Liver (tissue), 3 donors: Measurements from ENCODE around the gene POU3F3.

ENCODE experiments used
- ATF3 ChIP-seq: IDR thresholded peaks from 2 replicates; pipeline ENCODE4 v1.6.1; 2016; ENCODE audit warnings: antibody characterized with exemption
- EGR1 ChIP-seq, 2 donors: IDR thresholded peaks; 2 replicates each; pipeline ENCODE4 v1.6.1; 2016 to 2018; ENCODE audit warnings: antibody characterized with exemption in 2 of 2, low read depth in 2 of 2
- FOXA2 ChIP-seq: IDR thresholded peaks from 2 replicates; pipeline ENCODE4 v1.6.1; 2016; ENCODE audit warnings: antibody characterized with exemption
- GABPA ChIP-seq, 2 donors: IDR thresholded peaks in 1 of 2; conservative IDR thresholded peaks in 1 of 2; 2 replicates each; pipeline ENCODE4 v1.6.1; 2016; ENCODE audit warnings: antibody characterized with exemption in 2 of 2, mild to moderate bottlenecking in 1 of 2, moderate library complexity in 1 of 2
- HNF4G ChIP-seq: IDR thresholded peaks from 2 replicates; pipeline ENCODE4 v1.6.1; 2016; ENCODE audit warnings: antibody characterized with exemption
- JUND ChIP-seq, 2 donors: IDR thresholded peaks; 2 replicates each; pipeline ENCODE4 v1.6.1; 2016; ENCODE audit warnings: antibody characterized with exemption in 2 of 2
- RAD21 ChIP-seq, 2 donors: IDR thresholded peaks; 2 replicates each; pipeline ENCODE4 v1.6.1; 2016; ENCODE audit warnings: antibody characterized with exemption in 2 of 2, mild to moderate bottlenecking in 2 of 2
- REST ChIP-seq: IDR thresholded peaks from 2 replicates; pipeline ENCODE4 v1.6.1; 2016; ENCODE audit warnings: antibody characterized with exemption, mild to moderate bottlenecking
- SP1 ChIP-seq: IDR thresholded peaks from 2 replicates; pipeline ENCODE4 v1.6.1; 2018; ENCODE audit warnings: antibody characterized with exemption, mild to moderate bottlenecking
- YY1 ChIP-seq: IDR thresholded peaks from 2 replicates; pipeline ENCODE4 v1.6.1; 2016; ENCODE audit warnings: antibody characterized with exemption, mild to moderate bottlenecking
- TF ChIP-seq, protein P1 (sequence below): fragments of 150-350 bp; IDR thresholded peaks from 2 replicates; pipeline ENCODE4 v1.5.1; 2017; ENCODE audit warnings: improper control_type of control experiment, low read depth, low read length; ENCODE audit not compliant: missing input control
- TF ChIP-seq, protein P2 (sequence below): IDR thresholded peaks from 2 replicates; pipeline ENCODE4 v1.6.1; 2016; ENCODE audit warnings: antibody characterized with exemption
- TF ChIP-seq, protein P3 (sequence below): IDR thresholded peaks from 2 replicates; pipeline ENCODE4 v1.6.1; 2016; ENCODE audit warnings: antibody characterized with exemption
- donor health status: healthy.
- donor health status: healthy.

DNA sequence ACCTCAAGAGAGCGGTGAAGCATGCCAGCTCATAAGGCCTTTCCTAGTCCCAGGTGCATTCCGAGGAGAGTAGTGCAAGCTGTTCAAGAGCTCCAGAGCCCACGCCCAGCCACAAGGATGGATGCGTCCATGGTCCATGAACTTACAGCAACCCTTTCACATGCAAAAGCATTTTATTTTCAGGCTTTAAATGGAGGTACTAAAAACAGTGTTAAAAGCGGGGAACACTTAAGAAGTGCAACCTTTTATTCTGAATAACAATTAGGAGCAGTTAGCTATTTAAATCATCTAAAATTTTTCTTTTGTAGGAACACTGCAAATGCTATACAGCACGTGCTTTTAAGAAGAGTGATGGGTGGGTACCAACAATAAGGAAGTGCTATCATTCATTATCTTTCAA is 33.8 kb downstream of the POU3F3 start:
- TF ChIP-seq, protein P1, sequence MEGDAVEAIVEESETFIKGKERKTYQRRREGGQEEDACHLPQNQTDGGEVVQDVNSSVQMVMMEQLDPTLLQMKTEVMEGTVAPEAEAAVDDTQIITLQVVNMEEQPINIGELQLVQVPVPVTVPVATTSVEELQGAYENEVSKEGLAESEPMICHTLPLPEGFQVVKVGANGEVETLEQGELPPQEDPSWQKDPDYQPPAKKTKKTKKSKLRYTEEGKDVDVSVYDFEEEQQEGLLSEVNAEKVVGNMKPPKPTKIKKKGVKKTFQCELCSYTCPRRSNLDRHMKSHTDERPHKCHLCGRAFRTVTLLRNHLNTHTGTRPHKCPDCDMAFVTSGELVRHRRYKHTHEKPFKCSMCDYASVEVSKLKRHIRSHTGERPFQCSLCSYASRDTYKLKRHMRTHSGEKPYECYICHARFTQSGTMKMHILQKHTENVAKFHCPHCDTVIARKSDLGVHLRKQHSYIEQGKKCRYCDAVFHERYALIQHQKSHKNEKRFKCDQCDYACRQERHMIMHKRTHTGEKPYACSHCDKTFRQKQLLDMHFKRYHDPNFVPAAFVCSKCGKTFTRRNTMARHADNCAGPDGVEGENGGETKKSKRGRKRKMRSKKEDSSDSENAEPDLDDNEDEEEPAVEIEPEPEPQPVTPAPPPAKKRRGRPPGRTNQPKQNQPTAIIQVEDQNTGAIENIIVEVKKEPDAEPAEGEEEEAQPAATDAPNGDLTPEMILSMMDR, result no peak
- TF ChIP-seq YY1 (no peak), SP1 (no peak), REST (no peak), GABPA (IDR thresholded peaks at IDR 0.05 in 1 of 2, conservative IDR thresholded peaks at IDR 0.05 in 1 of 2) (no peak), ATF3 (no peak), JUND (IDR thresholded peaks at IDR 0.05) (no peak), FOXA2 (no peak), RAD21 (IDR thresholded peaks at IDR 0.05) (no peak), EGR1 (IDR thresholded peaks at IDR 0.05; ENCODE audit: low read depth in 2 of 2) (no peak), HNF4G (no peak)
- TF ChIP-seq, protein P2, sequence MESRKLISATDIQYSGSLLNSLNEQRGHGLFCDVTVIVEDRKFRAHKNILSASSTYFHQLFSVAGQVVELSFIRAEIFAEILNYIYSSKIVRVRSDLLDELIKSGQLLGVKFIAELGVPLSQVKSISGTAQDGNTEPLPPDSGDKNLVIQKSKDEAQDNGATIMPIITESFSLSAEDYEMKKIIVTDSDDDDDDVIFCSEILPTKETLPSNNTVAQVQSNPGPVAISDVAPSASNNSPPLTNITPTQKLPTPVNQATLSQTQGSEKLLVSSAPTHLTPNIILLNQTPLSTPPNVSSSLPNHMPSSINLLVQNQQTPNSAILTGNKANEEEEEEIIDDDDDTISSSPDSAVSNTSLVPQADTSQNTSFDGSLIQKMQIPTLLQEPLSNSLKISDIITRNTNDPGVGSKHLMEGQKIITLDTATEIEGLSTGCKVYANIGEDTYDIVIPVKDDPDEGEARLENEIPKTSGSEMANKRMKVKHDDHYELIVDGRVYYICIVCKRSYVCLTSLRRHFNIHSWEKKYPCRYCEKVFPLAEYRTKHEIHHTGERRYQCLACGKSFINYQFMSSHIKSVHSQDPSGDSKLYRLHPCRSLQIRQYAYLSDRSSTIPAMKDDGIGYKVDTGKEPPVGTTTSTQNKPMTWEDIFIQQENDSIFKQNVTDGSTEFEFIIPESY, result no peak
- TF ChIP-seq, protein P3, sequence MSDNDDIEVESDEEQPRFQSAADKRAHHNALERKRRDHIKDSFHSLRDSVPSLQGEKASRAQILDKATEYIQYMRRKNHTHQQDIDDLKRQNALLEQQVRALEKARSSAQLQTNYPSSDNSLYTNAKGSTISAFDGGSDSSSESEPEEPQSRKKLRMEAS, result no peak
